ENCODE results near the gene HNF1A.

HNF1A gene

DNA sequence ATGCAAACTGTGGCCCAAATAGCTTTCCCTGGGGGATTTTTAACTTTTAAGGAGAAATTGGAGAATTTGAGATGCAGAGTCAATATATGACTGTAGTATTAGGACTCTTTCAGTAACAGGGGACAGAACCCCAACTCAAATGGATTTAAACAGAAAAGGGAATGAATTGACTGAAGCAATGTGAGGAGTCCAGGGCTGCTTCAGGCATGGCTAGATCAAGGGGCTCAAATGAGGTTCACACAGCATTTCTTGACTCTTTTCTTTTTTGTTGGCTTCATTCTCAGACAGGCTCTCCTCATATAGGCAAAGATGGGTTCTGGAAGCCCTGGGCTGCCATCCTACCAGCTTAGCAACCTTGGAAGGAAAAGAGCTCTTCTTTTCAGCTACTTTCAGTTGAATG is 13.6 kb downstream of the HNF1A start:
- no peaks in the 10 kb centered on the region for H3K9me2 ChIP-seq (replicated peaks; ENCODE audit: insufficient read depth, low read length)
- H2AFZ ChIP-seq (ENCODE audit: low read depth, low read length, severe bottlenecking) = no peak overlapping the region
- no peak overlapping the region for H3K9ac ChIP-seq (ENCODE audit: low read length)
- H3K36me3 ChIP-seq (ENCODE audit: low read length) = no peaks in the 10 kb centered on the region
- no peaks in the 10 kb centered on the region for H3F3A ChIP-seq (ENCODE audit: insufficient read depth)
- no peak overlapping the region for H3K27ac ChIP-seq (ENCODE audit: low read depth, low read length)
- no peak overlapping the region for H3K4me2 ChIP-seq (ENCODE audit: low read depth, low read length, poor library complexity, severe bottlenecking)
- TF ChIP-seq EZH2phosphoT487 (conservative IDR thresholded peaks at IDR 0.05; ENCODE audit: low read length) = no peak
- TF ChIP-seq, protein P1, sequence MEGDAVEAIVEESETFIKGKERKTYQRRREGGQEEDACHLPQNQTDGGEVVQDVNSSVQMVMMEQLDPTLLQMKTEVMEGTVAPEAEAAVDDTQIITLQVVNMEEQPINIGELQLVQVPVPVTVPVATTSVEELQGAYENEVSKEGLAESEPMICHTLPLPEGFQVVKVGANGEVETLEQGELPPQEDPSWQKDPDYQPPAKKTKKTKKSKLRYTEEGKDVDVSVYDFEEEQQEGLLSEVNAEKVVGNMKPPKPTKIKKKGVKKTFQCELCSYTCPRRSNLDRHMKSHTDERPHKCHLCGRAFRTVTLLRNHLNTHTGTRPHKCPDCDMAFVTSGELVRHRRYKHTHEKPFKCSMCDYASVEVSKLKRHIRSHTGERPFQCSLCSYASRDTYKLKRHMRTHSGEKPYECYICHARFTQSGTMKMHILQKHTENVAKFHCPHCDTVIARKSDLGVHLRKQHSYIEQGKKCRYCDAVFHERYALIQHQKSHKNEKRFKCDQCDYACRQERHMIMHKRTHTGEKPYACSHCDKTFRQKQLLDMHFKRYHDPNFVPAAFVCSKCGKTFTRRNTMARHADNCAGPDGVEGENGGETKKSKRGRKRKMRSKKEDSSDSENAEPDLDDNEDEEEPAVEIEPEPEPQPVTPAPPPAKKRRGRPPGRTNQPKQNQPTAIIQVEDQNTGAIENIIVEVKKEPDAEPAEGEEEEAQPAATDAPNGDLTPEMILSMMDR (IDR thresholded peaks at IDR 0.05; ENCODE audit: insufficient read depth, low read length, poor library complexity, severe bottlenecking) = no peak
- H3K79me2 ChIP-seq (ENCODE audit: insufficient read depth, low read length) = no peaks in the 10 kb centered on the region
- H3K27me3 ChIP-seq (ENCODE audit: low read length) = no peaks in the 10 kb centered on the region
- no peaks in the 10 kb centered on the region for H3K9me3 ChIP-seq (ENCODE audit: insufficient read depth, low read length)
- H4K20me1 ChIP-seq (ENCODE audit: low read depth, low read length) = no peaks in the 10 kb centered on the region
- H3K4me3 ChIP-seq (ENCODE audit: insufficient read depth, low read length, poor library complexity, severe bottlenecking) = no peak overlapping the region

- no peak overlapping the region for H3K27ac ChIP-seq (ENCODE audit: low read depth, low read length)
- no peaks in the 10 kb centered on the region for H3K79me2 ChIP-seq (ENCODE audit: insufficient read depth, low read length)
- H3K9me2 ChIP-seq (replicated peaks; ENCODE audit: insufficient read depth, low read length) = no peaks in the 10 kb centered on the region
- H2AFZ ChIP-seq (ENCODE audit: low read depth, low read length, severe bottlenecking) = no peak overlapping the region
- H3K4me3 ChIP-seq (ENCODE audit: insufficient read depth, low read length, poor library complexity, severe bottlenecking) = no peak overlapping the region
- H3K4me2 ChIP-seq (ENCODE audit: low read depth, low read length, poor library complexity, severe bottlenecking) = no peak overlapping the region
- H3F3A ChIP-seq (ENCODE audit: insufficient read depth) = no peaks in the 10 kb centered on the region
- no peaks in the 10 kb centered on the region for H3K27me3 ChIP-seq (ENCODE audit: low read length)
- no peak overlapping the region for H3K9ac ChIP-seq (ENCODE audit: low read length)
- no peaks in the 10 kb centered on the region for H3K36me3 ChIP-seq (ENCODE audit: low read length)
- TF ChIP-seq, protein P1 (IDR thresholded peaks at IDR 0.05; ENCODE audit: insufficient read depth, low read length, poor library complexity, severe bottlenecking) = no peak
- TF ChIP-seq EZH2phosphoT487 (conservative IDR thresholded peaks at IDR 0.05; ENCODE audit: low read length) = no peak
- H3K9me3 ChIP-seq (ENCODE audit: insufficient read depth, low read length) = no peaks in the 10 kb centered on the region
- no peaks in the 10 kb centered on the region for H4K20me1 ChIP-seq (ENCODE audit: low read depth, low read length)
Measured at GRCh38 chr12:120992989-120993388, 14.6 kb downstream of the HNF1A start.

DNA sequence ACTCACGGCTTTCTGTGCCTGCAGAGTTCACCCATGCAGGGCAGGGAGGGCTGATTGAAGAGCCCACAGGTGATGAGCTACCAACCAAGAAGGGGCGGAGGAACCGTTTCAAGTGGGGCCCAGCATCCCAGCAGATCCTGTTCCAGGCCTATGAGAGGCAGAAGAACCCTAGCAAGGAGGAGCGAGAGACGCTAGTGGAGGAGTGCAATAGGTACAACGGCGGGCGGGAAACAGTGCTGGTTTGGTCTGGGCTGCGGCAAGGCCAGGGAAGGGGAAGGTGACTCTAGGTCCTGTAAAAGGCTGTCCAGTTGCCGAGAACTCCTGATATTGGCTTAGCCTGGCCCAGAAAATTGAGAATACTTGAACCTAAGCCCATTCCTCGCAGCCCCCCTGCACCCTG is 15.2 kb downstream of the HNF1A start:
- TF ChIP-seq EZH2phosphoT487 (conservative IDR thresholded peaks at IDR 0.05; ENCODE audit: low read length) = no peak
- TF ChIP-seq, protein P1 (IDR thresholded peaks at IDR 0.05; ENCODE audit: insufficient read depth, low read length, poor library complexity, severe bottlenecking) = no peak
- Histone ChIP-seq H3F3A (ENCODE audit: insufficient read depth) (no peaks in the 10 kb centered on the region), H3K4me3 (ENCODE audit: insufficient read depth, low read length, poor library complexity, severe bottlenecking) (no peak overlapping the region), H3K9me2 (replicated peaks; ENCODE audit: insufficient read depth, low read length) (no peaks in the 10 kb centered on the region), H3K27me3 (ENCODE audit: low read length) (no peaks in the 10 kb centered on the region), H3K4me2 (ENCODE audit: low read depth, low read length, poor library complexity, severe bottlenecking) (no peak overlapping the region), H4K20me1 (ENCODE audit: low read depth, low read length) (no peaks in the 10 kb centered on the region), H3K9ac (ENCODE audit: low read length) (no peak overlapping the region), H3K9me3 (ENCODE audit: insufficient read depth, low read length) (no peaks in the 10 kb centered on the region), H3K36me3 (ENCODE audit: low read length) (no peaks in the 10 kb centered on the region), H3K27ac (ENCODE audit: low read depth, low read length) (no peak overlapping the region), H2AFZ (ENCODE audit: low read depth, low read length, severe bottlenecking) (no peak overlapping the region), H3K79me2 (ENCODE audit: insufficient read depth, low read length) (no peaks in the 10 kb centered on the region)
